Activated CD4-positive, alpha-beta T cell treated with anti-CD3 and anti-CD28 coated beads, Interleukin-2, amount 10 ng/mL, durations not matched to agents 24 days and 14 days (primary cell): Measurements from ENCODE around the gene THSD4. TPM values are rescaled to one million over a fixed set of nuclear protein-coding genes. Genes with fewer than 3 reads are reported as not detected.

ENCODE experiments used
- DNase-seq: peaks from one replicate; pipeline ENCODE4 v3.0.0; 2022
- H3K27ac Mint-ChIP-seq: one replicate; pipeline ENCODE4 v1.8.0; 2022; ENCODE audit warnings: mild to moderate bottlenecking, mixed read lengths
- H3K27me3 Mint-ChIP-seq: one replicate; pipeline ENCODE4 v1.8.0; 2022; ENCODE audit warnings: mixed read lengths
- H3K36me3 Mint-ChIP-seq: one replicate; pipeline ENCODE4 v1.8.0; 2022; ENCODE audit warnings: low read depth, mild to moderate bottlenecking, mixed read lengths
- H3K4me1 Mint-ChIP-seq: one replicate; pipeline ENCODE4 v1.8.0; 2021; ENCODE audit warnings: mixed read lengths
- H3K4me3 Mint-ChIP-seq: one replicate; pipeline ENCODE4 v1.8.0; 2022; ENCODE audit warnings: mild to moderate bottlenecking, moderate library complexity, mixed read lengths
- H3K9me3 Mint-ChIP-seq: one replicate; pipeline ENCODE4 v1.8.0; 2021; ENCODE audit warnings: mixed read lengths
- intact Hi-C: fragments of 100-400 bp; cut with micrococcal nuclease; formaldehyde crosslinking; loops from one replicate; pipeline ENCODE4 v1.15.1; 2023
- total RNA-seq: library from RNA; stranded (reverse); gene quantifications from 2 replicates; pipeline ENCODE4 v1.2.3, GENCODE V29; 2022

The THSD4 gene
- total RNA-seq, 1 donor from 2014 or later, result not detected

GRCh38 chr15:71800190-71800589 lies 684.9 kb downstream of the THSD4 start:
- Mint-ChIP-seq H3K4me3 (no peak overlapping the region), H3K36me3 (no peaks in the 10 kb centered on the region), H3K4me1 (no peaks in the 10 kb centered on the region), H3K9me3 (no peaks in the 10 kb centered on the region), H3K27ac (no peak overlapping the region), H3K27me3 (no peaks in the 10 kb centered on the region)
- intact Hi-C loops, result loop anchor here (2.0 kb wide), 1 partner anchor 19 kb away; no protein-coding TSS in a partner anchor
- DNase-seq, result no peak

GRCh38 chr15:71800835-71801745 lies 685.8 kb downstream of the THSD4 start:
- peak; percentile 75 for DNase-seq
- Mint-ChIP-seq H3K4me1 (no peaks in the 10 kb centered on the region), H3K36me3 (no peaks in the 10 kb centered on the region), H3K9me3 (no peaks in the 10 kb centered on the region), H3K27me3 (no peaks in the 10 kb centered on the region), H3K4me3 (no peak overlapping the region), H3K27ac (no peak overlapping the region)
- intact Hi-C loops, result loop anchor here (1.0 to 2.0 kb wide), 2 partner anchors 20 to 57 kb away; no protein-coding TSS in a partner anchor

- Mint-ChIP-seq H3K9me3 (no peaks in the 10 kb centered on the region), H3K36me3 (no peaks in the 10 kb centered on the region), H3K4me3 (no peak overlapping the region), H3K4me1 (no peaks in the 10 kb centered on the region), H3K27ac (no peak overlapping the region), H3K27me3 (no peaks in the 10 kb centered on the region)
- intact Hi-C loops, result loop anchor here (1.0 to 2.0 kb wide), 3 partner anchors 21 to 354 kb away; no protein-coding TSS in a partner anchor
- DNase-seq, result no peak
These were observed 686.8 kb downstream of the THSD4 start for GRCh38 chr15:71801935-71802655.

- no peak overlapping the region for H3K4me3 Mint-ChIP-seq
- intact Hi-C loops, result loop anchor here (1.0 kb wide), 1 partner anchor 354 kb away; no protein-coding TSS in a partner anchor
- no peak overlapping the region for H3K27ac Mint-ChIP-seq
- no peaks in the 10 kb centered on the region for H3K36me3 Mint-ChIP-seq
- DNase-seq, result peak; percentile 80
- H3K4me1 Mint-ChIP-seq, result no peaks in the 10 kb centered on the region
- H3K9me3 Mint-ChIP-seq, result no peaks in the 10 kb centered on the region
- H3K27me3 Mint-ChIP-seq, result no peaks in the 10 kb centered on the region
These were observed 687.5 kb downstream of the THSD4 start for GRCh38 chr15:71802770-71803169.

GRCh38 chr15:71804226-71804625 lies 689.0 kb downstream of the THSD4 start:
- Mint-ChIP-seq H3K27ac (no peak overlapping the region), H3K4me1 (no peaks in the 10 kb centered on the region), H3K9me3 (no peaks in the 10 kb centered on the region), H3K4me3 (no peak overlapping the region), H3K36me3 (no peaks in the 10 kb centered on the region), H3K27me3 (no peaks in the 10 kb centered on the region)
- intact Hi-C loops, result no loop called here
- no peak for DNase-seq

- H3K36me3 Mint-ChIP-seq, result no peaks in the 10 kb centered on the region
- no peak for DNase-seq
- H3K4me1 Mint-ChIP-seq, result no peaks in the 10 kb centered on the region
- intact Hi-C loops, result no loop called here
- H3K27me3 Mint-ChIP-seq, result no peaks in the 10 kb centered on the region
- H3K9me3 Mint-ChIP-seq, result no peaks in the 10 kb centered on the region
- H3K4me3 Mint-ChIP-seq, result no peak overlapping the region
- no peak overlapping the region for H3K27ac Mint-ChIP-seq
These were observed 689.6 kb downstream of the THSD4 start for GRCh38 chr15:71804695-71805470.

- no peaks in the 10 kb centered on the region for H3K27me3 Mint-ChIP-seq
- intact Hi-C loops, result no loop called here
- H3K4me3 Mint-ChIP-seq, result no peak overlapping the region
- no peaks in the 10 kb centered on the region for H3K9me3 Mint-ChIP-seq
- no peaks in the 10 kb centered on the region for H3K36me3 Mint-ChIP-seq
- no peak for DNase-seq
- no peaks in the 10 kb centered on the region for H3K4me1 Mint-ChIP-seq
- no peak overlapping the region for H3K27ac Mint-ChIP-seq
These were observed 691.2 kb downstream of the THSD4 start for GRCh38 chr15:71806452-71806931.

- H3K27me3 Mint-ChIP-seq, result no peaks in the 10 kb centered on the region
- no peaks in the 10 kb centered on the region for H3K4me1 Mint-ChIP-seq
- H3K9me3 Mint-ChIP-seq, result no peaks in the 10 kb centered on the region
- no peaks in the 10 kb centered on the region for H3K36me3 Mint-ChIP-seq
- H3K27ac Mint-ChIP-seq, result no peak overlapping the region
- no peak overlapping the region for H3K4me3 Mint-ChIP-seq
- no peak for DNase-seq
- intact Hi-C loops, result no loop called here
These were observed 691.9 kb downstream of the THSD4 start for GRCh38 chr15:71807125-71807629.

GRCh38 chr15:71807691-71808091 lies 692.4 kb downstream of the THSD4 start:
- Mint-ChIP-seq H3K4me3 (no peak overlapping the region), H3K27me3 (no peaks in the 10 kb centered on the region), H3K27ac (no peak overlapping the region), H3K36me3 (no peaks in the 10 kb centered on the region), H3K9me3 (no peaks in the 10 kb centered on the region), H3K4me1 (no peaks in the 10 kb centered on the region)
- DNase-seq, result no peak
- intact Hi-C loops, result no loop called here

GRCh38 chr15:71808311-71809020 lies 693.2 kb downstream of the THSD4 start:
- no peak overlapping the region for H3K4me3 Mint-ChIP-seq
- no peaks in the 10 kb centered on the region for H3K36me3 Mint-ChIP-seq
- no peaks in the 10 kb centered on the region for H3K9me3 Mint-ChIP-seq
- H3K27ac Mint-ChIP-seq, result no peak overlapping the region
- H3K4me1 Mint-ChIP-seq, result no peaks in the 10 kb centered on the region
- no peak for DNase-seq
- no peaks in the 10 kb centered on the region for H3K27me3 Mint-ChIP-seq
- intact Hi-C loops, result no loop called here

GRCh38 chr15:71809346-71809745 lies 694.1 kb downstream of the THSD4 start:
- H3K4me3 Mint-ChIP-seq, result no peak overlapping the region
- H3K4me1 Mint-ChIP-seq, result no peaks in the 10 kb centered on the region
- no peaks in the 10 kb centered on the region for H3K9me3 Mint-ChIP-seq
- DNase-seq, result no peak
- H3K36me3 Mint-ChIP-seq, result no peaks in the 10 kb centered on the region
- intact Hi-C loops, result no loop called here
- no peak overlapping the region for H3K27ac Mint-ChIP-seq
- H3K27me3 Mint-ChIP-seq, result no peaks in the 10 kb centered on the region

- Mint-ChIP-seq H3K36me3 (no peaks in the 10 kb centered on the region), H3K27ac (no peak within 1 kb of the TSS), H3K4me3 (no peak within 1 kb of the TSS), H3K4me1 (no peaks in the 10 kb centered on the region), H3K27me3 (no peaks in the 10 kb centered on the region), H3K9me3 (no peaks in the 10 kb centered on the region)
- intact Hi-C loops, result no loop called here
- no peak for DNase-seq
These were observed 695.2 kb downstream of the THSD4 start, which contains the start of gene NR2E3 for GRCh38 chr15:71810256-71811035. Gene NR2E3, plus strand, starts transcription at chr15:71810554. Its CDS starts 190 bp downstream, at chr15:71810744.
